Measurements from ENCODE around the gene PRDM16. TPM values are rescaled to one million over a fixed set of nuclear protein-coding genes. Genes with fewer than 3 reads are reported as not detected.
"Not testable (repeated sequence)": the region's sequence is repeated elsewhere in the genome, so short reads cannot be mapped to it uniquely, and the experiment has no call there.

The PRDM16 gene
- total RNA-seq, 4 donors from 2014 or later = 0.19 to 1.6 (median 0.36) TPM

- no peak for TF ChIP-seq POLR2A (IDR thresholded peaks at IDR 0.05)
- TF ChIP-seq CTCF (IDR thresholded peaks at IDR 0.05) = no peak
- no peak for TF ChIP-seq POLR2AphosphoS5 (IDR thresholded peaks at IDR 0.05)
- TF ChIP-seq EP300 (IDR thresholded peaks at IDR 0.05) = no peak
- H3K4me3 ChIP-seq = no peak overlapping the region
- 92% methylated on average over 26 of the region's 28 CpGs for WGBS
- no peaks in the 10 kb centered on the region for H3K4me1 ChIP-seq
- no peaks in the 10 kb centered on the region for H3K36me3 ChIP-seq
- no peak overlapping the region for H3K27ac ChIP-seq
- H3K9me3 ChIP-seq = no peaks in the 10 kb centered on the region
- no peak for DNase-seq (ENCODE audit: low spot score in 2 of 2)
- H3K27me3 ChIP-seq = peaks cover 72% of the 10 kb centered on the region
Observed at GRCh38 chr1:3237994-3238702, 169.1 kb downstream of the PRDM16 start.

GRCh38 chr1:3238703-3239278 lies 169.8 kb downstream of the PRDM16 start:
- Histone ChIP-seq H3K9me3 (no peaks in the 10 kb centered on the region), H3K4me3 (no peak overlapping the region), H3K27me3 (peaks cover 74% of the 10 kb centered on the region), H3K27ac (no peak overlapping the region), H3K4me1 (no peaks in the 10 kb centered on the region), H3K36me3 (no peaks in the 10 kb centered on the region)
- DNase-seq (ENCODE audit: low spot score in 2 of 2) = no peak
- WGBS = 94% methylated on average over 9 of the region's 21 CpGs
- TF ChIP-seq POLR2A (IDR thresholded peaks at IDR 0.05) = no peak
- no peak for TF ChIP-seq CTCF (IDR thresholded peaks at IDR 0.05)
- no peak for TF ChIP-seq EP300 (IDR thresholded peaks at IDR 0.05)
- no peak for TF ChIP-seq POLR2AphosphoS5 (IDR thresholded peaks at IDR 0.05)

- not testable (repeated sequence) for H3K36me3 ChIP-seq
Observed at GRCh38 chr1:3239991-3240390, 171.0 kb downstream of the PRDM16 start.

GRCh38 chr1:3240524-3241235 lies 171.7 kb downstream of the PRDM16 start:
- Histone ChIP-seq H3K27ac (no peak overlapping the region), H3K36me3 (no peaks in the 10 kb centered on the region), H3K4me1 (no peaks in the 10 kb centered on the region), H3K27me3 (peaks cover 75% of the 10 kb centered on the region), H3K4me3 (no peak overlapping the region), H3K9me3 (no peaks in the 10 kb centered on the region)
- 53% methylated on average over 39 of the region's 47 CpGs for WGBS
- no peak for DNase-seq (ENCODE audit: low spot score in 2 of 2)
- TF ChIP-seq CTCF (IDR thresholded peaks at IDR 0.05) (no peak), EP300 (IDR thresholded peaks at IDR 0.05) (no peak), POLR2AphosphoS5 (IDR thresholded peaks at IDR 0.05) (no peak), POLR2A (IDR thresholded peaks at IDR 0.05) (no peak)

More at GRCh38 chr1:3239991-3240390, 171.0 kb downstream of the PRDM16 start:
- not testable (repeated sequence) for DNase-seq (ENCODE audit: low spot score in 2 of 2); H3K27ac ChIP-seq; H3K4me1 ChIP-seq; H3K9me3 ChIP-seq; H3K4me3 ChIP-seq
- H3K27me3 ChIP-seq = peaks cover 75% of the 10 kb centered on the region
- WGBS = 90% methylated on average over 3 of the region's 3 CpGs

GRCh38 chr1:3241236-3241550 lies 172.2 kb downstream of the PRDM16 start:
- Histone ChIP-seq H3K27me3 (peaks cover 75% of the 10 kb centered on the region), H3K4me1 (no peaks in the 10 kb centered on the region), H3K27ac (no peak overlapping the region), H3K4me3 (no peak overlapping the region), H3K36me3 (no peaks in the 10 kb centered on the region), H3K9me3 (no peaks in the 10 kb centered on the region)
- no peak for TF ChIP-seq EP300 (IDR thresholded peaks at IDR 0.05)
- TF ChIP-seq POLR2AphosphoS5 (IDR thresholded peaks at IDR 0.05) = no peak
- TF ChIP-seq POLR2A (IDR thresholded peaks at IDR 0.05) = no peak
- TF ChIP-seq CTCF (IDR thresholded peaks at IDR 0.05) = no peak
- 40% methylated on average over 1 of the region's 17 CpGs for WGBS
- DNase-seq (ENCODE audit: low spot score in 2 of 2) = no peak
